Measurements from ENCODE around the gene C7orf57.
A peak's percentile ranks its signal among the peaks of the same experiment; 100 is the strongest.

Gene C7orf57

GRCh38 chr7:48088559-48089045 is 53.3 kb downstream of the C7orf57 start:
- DNase-seq: peak; percentile 45

GRCh38 chr7:48089046-48090003 is 54.0 kb downstream of the C7orf57 start, which contains the start of gene UPP1:
Gene UPP1, plus strand, starts transcription at chr7:48089265. Its CDS starts 5,519 bp downstream, at chr7:48094784.
- peak; percentile 45 for DNase-seq

DNA sequence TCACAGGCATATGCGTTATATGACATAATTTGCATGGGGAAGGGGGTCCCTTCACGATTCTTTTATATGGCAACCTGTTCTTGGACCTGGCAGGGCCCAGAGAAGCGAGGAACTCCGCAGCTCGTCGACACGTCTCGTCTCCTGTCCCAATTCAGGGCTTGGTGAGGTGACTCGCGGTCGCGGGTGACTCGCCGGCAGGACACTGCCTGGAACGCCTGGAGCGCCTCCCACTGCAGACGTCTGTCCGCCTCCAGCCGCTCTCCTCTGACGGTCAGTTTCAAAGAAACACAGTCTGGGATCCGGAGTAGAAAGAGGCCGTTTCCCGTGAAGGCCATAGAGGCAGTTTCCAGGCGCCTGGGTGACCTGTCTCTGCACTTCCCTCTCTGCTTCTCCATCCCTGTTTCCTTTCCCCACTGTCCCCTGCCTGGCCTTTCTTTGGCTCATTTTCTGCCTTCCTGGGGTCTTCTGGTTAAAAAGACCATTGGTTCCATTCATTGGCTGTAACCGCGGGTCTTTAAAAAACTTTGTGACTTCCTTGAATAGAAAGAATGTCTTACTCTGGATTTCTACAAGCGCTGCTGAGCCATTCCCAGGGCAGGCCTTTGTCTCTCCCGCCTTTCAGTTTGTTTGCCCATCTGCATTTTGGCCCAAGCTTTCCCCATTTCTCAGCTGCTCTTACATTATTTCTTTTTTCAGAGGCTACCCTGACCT is 54.9 kb downstream of the C7orf57 start:
- DNase-seq: no peak

GRCh38 chr7:48091506-48092433 is 56.4 kb downstream of the C7orf57 start:
- DNase-seq: no peak

DNA sequence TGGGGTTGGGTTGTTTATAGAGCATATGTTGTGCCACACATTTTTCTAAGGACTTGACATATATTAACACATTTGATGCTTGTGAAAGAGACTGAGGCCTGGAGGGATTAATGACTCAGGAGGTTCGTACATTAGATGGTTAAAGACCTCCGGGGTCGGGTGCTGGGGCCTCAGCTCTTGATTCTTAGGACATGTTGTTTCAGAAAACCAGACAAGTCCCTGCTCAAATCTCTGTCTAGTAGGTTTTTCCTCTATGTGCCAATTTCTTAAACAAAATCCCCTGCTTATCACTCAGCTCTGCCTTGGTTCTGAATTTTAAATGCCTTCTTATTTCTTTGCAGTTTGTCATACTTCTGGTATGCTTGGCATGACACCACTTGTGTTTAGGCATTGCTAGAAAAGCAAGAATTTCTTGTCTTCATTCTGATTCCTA is 59.5 kb downstream of the C7orf57 start:
- no peak for DNase-seq

GRCh38 chr7:48096273-48096672 is 60.9 kb downstream of the C7orf57 start:
- DNase-seq: no peak

DNA sequence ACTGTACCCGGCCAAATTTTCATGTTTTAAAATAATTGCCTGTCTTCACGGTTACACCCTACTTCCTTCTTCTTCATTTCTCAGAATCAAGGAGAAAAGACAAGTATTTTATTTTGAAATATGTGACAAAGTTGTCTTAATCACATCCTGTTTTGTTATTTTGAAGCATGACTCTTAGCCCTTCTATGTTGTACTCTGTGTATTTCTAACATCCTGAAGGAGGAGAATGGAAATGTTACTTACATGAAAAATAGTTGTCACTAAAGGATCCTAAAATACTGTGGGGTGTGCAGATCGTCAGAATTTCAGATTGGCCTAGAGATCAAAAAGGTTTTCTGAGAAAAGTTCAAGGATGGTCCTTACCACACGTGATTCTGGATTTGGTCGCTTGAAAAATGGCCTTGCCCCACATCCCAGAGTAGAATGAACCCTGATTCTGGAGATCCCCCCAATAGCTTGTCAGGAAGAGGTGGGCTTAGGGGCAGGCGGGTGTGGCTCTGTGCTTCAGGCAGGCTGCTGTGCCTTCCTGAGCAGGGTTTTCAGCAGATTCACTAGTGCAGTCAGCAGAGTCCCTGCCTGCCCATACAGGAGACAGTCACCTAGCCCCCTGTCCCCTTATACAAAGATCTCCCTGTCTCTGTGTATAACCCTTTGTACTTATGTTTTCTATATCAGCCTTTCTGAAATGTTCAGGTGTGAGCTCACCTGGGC is 62.3 kb downstream of the C7orf57 start:
- no peak for DNase-seq

GRCh38 chr7:48098846-48099245 is 63.5 kb downstream of the C7orf57 start:
- DNase-seq: no peak

- no peak for DNase-seq
Observed at GRCh38 chr7:48099781-48100180, 64.4 kb downstream of the C7orf57 start.

DNA sequence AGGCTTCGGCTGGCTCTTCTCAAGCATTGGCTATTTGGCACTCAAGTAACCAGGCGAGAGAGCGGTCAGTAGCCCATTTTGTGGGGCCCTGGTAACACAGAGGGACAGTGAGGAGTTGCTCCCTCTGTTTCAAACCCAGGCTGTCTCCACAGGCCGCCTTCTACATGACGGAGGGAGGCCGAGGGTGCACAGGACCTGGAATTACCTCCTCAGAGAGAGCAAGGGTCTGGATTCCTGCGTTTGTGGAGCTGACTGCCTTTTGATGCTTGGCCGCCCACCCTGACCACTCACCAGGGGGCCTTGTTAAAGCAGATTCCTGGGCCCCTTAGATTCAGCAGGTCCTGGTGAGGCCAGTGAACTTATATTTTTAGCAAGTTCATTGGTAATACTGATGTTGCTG is 66.0 kb downstream of the C7orf57 start:
- DNase-seq: no peak

DNA sequence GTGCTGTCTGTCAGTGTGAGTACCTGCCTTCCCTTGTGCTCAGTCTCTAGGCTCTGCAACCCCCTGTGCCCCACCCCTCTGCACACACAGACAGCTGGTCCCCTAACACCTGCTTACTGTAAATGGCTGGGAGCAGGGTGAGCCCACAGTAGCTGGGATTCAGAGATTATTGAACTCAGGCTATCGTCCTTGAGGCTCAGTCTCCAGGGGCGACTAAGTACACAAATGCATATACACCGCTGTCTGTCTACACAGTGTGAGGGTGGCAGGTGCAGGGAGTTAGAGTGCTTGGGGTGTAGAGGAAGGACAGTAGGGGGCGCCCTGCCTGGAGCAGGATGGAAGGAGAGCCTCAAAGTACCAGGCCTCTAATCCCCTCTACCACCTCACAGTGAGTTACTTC is 66.6 kb downstream of the C7orf57 start:
- DNase-seq: no peak

GRCh38 chr7:48102530-48102929 is 67.2 kb downstream of the C7orf57 start:
- DNase-seq: no peak

DNA sequence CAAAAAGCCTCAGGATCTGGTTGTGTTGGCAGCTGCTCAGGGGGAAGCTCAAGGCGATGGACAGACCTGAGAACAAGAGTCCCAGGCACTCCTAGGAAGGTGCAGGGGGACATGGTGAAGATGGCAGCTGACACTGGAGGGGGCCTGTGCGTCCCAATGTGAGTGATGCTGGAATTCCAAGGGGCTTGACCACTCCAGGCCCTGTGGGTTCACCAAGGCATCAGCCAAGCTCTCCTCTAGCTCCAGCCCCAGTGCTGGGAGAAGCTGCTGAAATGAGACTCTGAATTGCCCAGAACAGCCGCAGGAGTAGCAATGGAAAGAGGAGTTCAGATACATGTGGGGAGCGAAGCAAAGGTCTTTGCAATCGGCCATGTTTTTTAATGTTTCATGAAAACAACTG is 69.7 kb downstream of the C7orf57 start:
- no peak for DNase-seq

GRCh38 chr7:48106906-48107659 is 71.7 kb downstream of the C7orf57 start:
- no peak for DNase-seq

GRCh38 chr7:48107926-48108472 is 72.7 kb downstream of the C7orf57 start:
- DNase-seq: no peak

- DNase-seq: no peak
Observed at GRCh38 chr7:48108959-48109847, 73.9 kb downstream of the C7orf57 start.

DNA sequence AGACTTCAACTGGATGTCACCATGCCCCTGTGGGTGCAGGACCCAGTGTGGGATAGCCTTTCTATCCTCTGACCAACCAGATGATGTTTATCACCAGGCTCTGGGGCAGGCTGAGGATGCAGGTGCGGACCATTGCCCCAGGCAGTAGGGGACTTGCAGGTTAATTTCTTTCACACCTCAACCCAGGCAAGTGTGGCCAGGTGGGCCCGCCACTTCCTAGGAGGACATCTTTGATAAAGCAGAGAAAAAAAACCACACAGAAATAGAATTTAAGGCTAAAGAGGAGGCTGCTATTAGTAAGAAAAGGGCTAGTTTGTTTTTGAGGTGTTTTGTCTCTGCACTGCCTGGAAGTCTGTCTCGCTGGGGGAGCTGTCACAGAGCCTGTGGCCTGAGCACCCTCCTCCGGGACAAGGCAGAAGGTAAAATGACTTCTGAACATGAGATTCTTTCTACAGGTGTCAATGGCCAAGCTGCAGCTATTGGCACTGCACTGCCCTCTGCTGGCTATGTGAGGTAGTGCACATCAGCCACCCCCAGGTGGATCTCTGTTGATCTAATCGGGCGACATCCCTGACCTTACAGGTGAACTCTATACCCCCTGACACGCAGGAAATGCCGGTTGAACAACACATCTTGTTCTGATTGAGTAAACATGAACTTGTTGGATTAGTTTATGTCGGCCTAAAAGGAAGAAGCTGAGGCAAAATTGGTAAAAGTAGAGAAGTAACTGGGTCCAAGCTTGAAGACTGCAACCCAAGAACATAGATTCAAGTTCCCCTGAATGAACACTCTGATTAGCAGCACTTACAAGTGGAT is 74.7 kb downstream of the C7orf57 start:
- peak; percentile 10 for DNase-seq

DNA sequence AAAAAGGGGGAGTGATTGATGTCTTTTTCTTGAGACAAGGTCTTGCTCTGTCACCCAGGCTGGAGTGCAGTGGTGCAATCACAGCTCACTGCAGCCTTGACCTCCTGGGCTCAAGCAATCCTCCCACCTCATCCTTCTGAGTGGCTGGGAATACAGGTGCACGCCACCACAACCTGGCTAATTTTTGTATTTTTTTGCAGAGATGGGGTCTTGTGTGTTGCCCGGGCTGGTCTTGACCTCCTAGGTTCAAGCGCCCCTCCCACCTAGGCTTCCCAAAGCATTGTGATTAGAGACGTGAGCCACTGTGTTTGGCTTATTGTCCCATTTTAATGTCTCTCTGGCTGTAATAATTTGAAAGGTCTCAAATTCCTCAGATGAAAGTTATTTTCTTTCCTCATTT is 75.5 kb downstream of the C7orf57 start:
- no peak for DNase-seq

All from DMS79 treated with DMSO at 0.1 percent for 48 hours (cell line).